ENCODE results near the gene FOXP1. TPM values are rescaled to one million over a fixed set of nuclear protein-coding genes. Genes with fewer than 3 reads are reported as not detected.

The FOXP1 gene
- total and polyA plus RNA-seq, 2 experiments from 2014 or later = 121 to 132 TPM

GRCh38 chr3:71260782-71261181 is 322.7 kb downstream of the FOXP1 start:
- no peak overlapping the region for H3K27ac ChIP-seq
- H3K9me3 ChIP-seq (ENCODE audit: low read depth) = no peaks in the 10 kb centered on the region
- no peaks in the 10 kb centered on the region for H3K27me3 ChIP-seq
- no peak for DNase-seq (ENCODE audit: low read depth in 1 of 2, low spot score in 1 of 2)
- no peak for TF ChIP-seq CTCF (IDR thresholded peaks at IDR 0.05; ENCODE audit: low read depth, low read length)
- peaks cover 6% of the 10 kb centered on the region for H3K4me1 ChIP-seq (ENCODE audit: low read depth)
- no peak overlapping the region for H3K4me3 ChIP-seq
- H3K36me3 ChIP-seq = no peaks in the 10 kb centered on the region

GRCh38 chr3:71258526-71258925 is 325.0 kb downstream of the FOXP1 start:
- Histone ChIP-seq H3K9me3 (ENCODE audit: low read depth) (no peaks in the 10 kb centered on the region), H3K4me3 (no peak overlapping the region), H3K27me3 (no peaks in the 10 kb centered on the region), H3K27ac (no peak overlapping the region), H3K36me3 (no peaks in the 10 kb centered on the region), H3K4me1 (ENCODE audit: low read depth) (peaks cover 10% of the 10 kb centered on the region)
- peak in 1 of 2 donors; percentile 63 for DNase-seq (ENCODE audit: low read depth in 1 of 2, low spot score in 1 of 2)
- TF ChIP-seq CTCF (IDR thresholded peaks at IDR 0.05; ENCODE audit: low read depth, low read length) = no peak

- peaks cover 10% of the 10 kb centered on the region for H3K4me1 ChIP-seq (ENCODE audit: low read depth)
- no peaks in the 10 kb centered on the region for H3K36me3 ChIP-seq
- DNase-seq (ENCODE audit: low read depth in 1 of 2, low spot score in 1 of 2) = peak; percentile 34 to 68
- H3K4me3 ChIP-seq = no peak overlapping the region
- H3K27ac ChIP-seq = no peak overlapping the region
- H3K9me3 ChIP-seq (ENCODE audit: low read depth) = no peaks in the 10 kb centered on the region
- TF ChIP-seq CTCF (IDR thresholded peaks at IDR 0.05; ENCODE audit: low read depth, low read length) = no peak
- H3K27me3 ChIP-seq = no peaks in the 10 kb centered on the region
Measured at GRCh38 chr3:71258116-71258515, 325.4 kb downstream of the FOXP1 start.

DNA sequence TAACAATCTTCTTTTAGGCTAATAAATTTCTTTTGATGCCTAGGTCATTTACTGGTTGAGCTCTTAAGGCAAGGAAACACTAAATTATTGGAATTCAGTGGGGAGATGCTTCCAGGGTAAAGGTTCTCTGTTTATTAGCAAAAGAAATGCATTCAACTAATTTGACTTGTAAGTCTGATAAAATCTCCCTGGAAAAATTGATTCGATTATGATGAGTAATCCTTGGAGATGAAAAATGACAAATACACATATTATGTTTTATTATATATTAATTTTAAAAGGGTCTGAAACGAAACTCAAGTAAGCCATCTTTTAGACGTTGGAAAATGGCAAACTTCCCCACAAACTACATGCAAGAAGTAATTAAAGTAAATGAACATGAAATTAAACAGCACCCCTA is 328.0 kb downstream of the FOXP1 start:
- Histone ChIP-seq H3K4me1 (ENCODE audit: low read depth) (peaks cover 8% of the 10 kb centered on the region), H3K36me3 (no peaks in the 10 kb centered on the region), H3K4me3 (no peak overlapping the region), H3K27me3 (no peaks in the 10 kb centered on the region), H3K27ac (no peak overlapping the region), H3K9me3 (ENCODE audit: low read depth) (no peaks in the 10 kb centered on the region)
- TF ChIP-seq CTCF (IDR thresholded peaks at IDR 0.05; ENCODE audit: low read depth, low read length) = no peak
- no peak for DNase-seq (ENCODE audit: low read depth in 1 of 2, low spot score in 1 of 2)

DNA sequence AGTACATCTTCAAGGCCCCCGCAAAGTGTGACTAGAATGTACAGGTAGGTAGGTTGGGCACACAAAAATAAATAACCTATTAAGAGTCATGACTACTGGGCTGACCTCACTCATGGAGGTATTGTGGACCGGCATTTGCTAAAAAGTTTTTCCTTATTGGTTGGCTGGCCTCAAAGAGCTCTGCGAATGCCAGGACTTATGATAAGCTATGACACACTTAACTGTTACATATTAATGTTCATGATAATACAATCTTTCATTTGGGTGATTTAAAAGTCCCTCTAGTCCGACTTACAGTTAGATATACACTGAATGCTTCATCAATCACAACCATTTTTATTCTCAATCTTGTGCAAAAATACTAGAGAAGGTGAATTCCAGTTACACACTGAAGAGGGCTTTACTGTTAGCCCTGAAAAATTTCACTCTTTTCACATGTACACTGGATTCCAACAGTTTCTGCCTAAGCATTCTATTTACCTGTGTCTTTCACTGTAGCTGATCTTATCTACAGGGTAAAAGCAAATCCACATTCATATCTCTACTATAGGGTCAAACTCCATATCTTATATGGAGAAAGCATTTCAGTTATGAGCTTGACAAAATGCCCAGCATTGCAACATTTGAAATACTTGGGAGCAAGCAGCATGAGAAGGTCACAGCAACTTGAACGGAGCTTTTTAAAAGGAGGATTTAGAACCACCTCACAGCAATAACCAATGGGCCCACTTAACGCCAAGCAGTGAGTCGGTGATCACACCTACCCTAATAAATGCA is 329.1 kb downstream of the FOXP1 start:
- no peak overlapping the region for H3K4me3 ChIP-seq
- H3K4me1 ChIP-seq (ENCODE audit: low read depth) = peaks cover 8% of the 10 kb centered on the region
- TF ChIP-seq CTCF (IDR thresholded peaks at IDR 0.05; ENCODE audit: low read depth, low read length) = no peak
- H3K9me3 ChIP-seq (ENCODE audit: low read depth) = no peaks in the 10 kb centered on the region
- H3K27me3 ChIP-seq = no peaks in the 10 kb centered on the region
- peak overlapping the region; percentile 9 for H3K27ac ChIP-seq
- H3K36me3 ChIP-seq = no peaks in the 10 kb centered on the region
- DNase-seq (ENCODE audit: low read depth in 1 of 2, low spot score in 1 of 2) = peak in 1 of 2 donors; percentile 82

All from cardiac muscle cell (in vitro differentiated cells and primary cell).